HepG2 (cell line): ENCODE measurements around the gene MINDY1. TPM values are rescaled to one million over a fixed set of nuclear protein-coding genes. Genes with fewer than 3 reads are reported as not detected.

ENCODE experiments used
- HMG20A ChIP-seq: IDR thresholded peaks from 2 replicates; pipeline ENCODE4 v1.6.1; 2016; ENCODE audit warnings: borderline replicate concordance
- NFYB ChIP-seq: sonication (generic); formaldehyde crosslinking; IDR thresholded peaks from 2 replicates; pipeline ENCODE4 v1.4.0; 2020; ENCODE audit warnings: missing genetic modification reagents
- RFX3 ChIP-seq: IDR thresholded peaks from 2 replicates; pipeline ENCODE4 v1.6.1; 2016; ENCODE audit warnings: missing biosample characterization, missing genetic modification reagents
- SIX1 ChIP-seq: sonication (generic); formaldehyde crosslinking; IDR thresholded peaks from 2 replicates; pipeline ENCODE4 v1.4.0; 2020; ENCODE audit warnings: missing genetic modification reagents, borderline replicate concordance
- SNAPC2 ChIP-seq: sonication (generic); formaldehyde crosslinking; IDR thresholded peaks from 2 replicates; pipeline ENCODE4 v1.8.1; 2022; ENCODE audit warnings: mild to moderate bottlenecking, missing genetic modification reagents
- ZFP36 ChIP-seq: fragments of 150-350 bp; IDR thresholded peaks from 2 replicates; pipeline ENCODE4 v1.6.1; 2018; ENCODE audit warnings: borderline replicate concordance, low read length, low read depth; ENCODE audit not compliant: partially characterized antibody
- ZNF101 ChIP-seq: sonication (generic); formaldehyde crosslinking; IDR thresholded peaks from 2 replicates; pipeline ENCODE4 v1.4.0; 2020; ENCODE audit warnings: mild to moderate bottlenecking, low read depth, missing genetic modification reagents, borderline replicate concordance
- ZNF136 ChIP-seq: sonication (generic); formaldehyde crosslinking; IDR thresholded peaks from 2 replicates; pipeline ENCODE4 v1.8.1; 2022; ENCODE audit warnings: low read depth, mild to moderate bottlenecking, moderate library complexity, missing genetic modification reagents
- ZNF746 ChIP-seq: sonication (generic); formaldehyde crosslinking; IDR thresholded peaks from 2 replicates; pipeline ENCODE4 v1.8.0; 2022; ENCODE audit warnings: mild to moderate bottlenecking, missing genetic modification reagents
- ZNF83 ChIP-seq: sonication (generic); formaldehyde crosslinking; IDR thresholded peaks from 2 replicates; pipeline ENCODE4 v1.4.0; 2020; ENCODE audit warnings: missing genetic modification reagents, mild to moderate bottlenecking, borderline replicate concordance
- ZSCAN21 ChIP-seq: sonication (generic); formaldehyde crosslinking; IDR thresholded peaks from 2 replicates; pipeline ENCODE4 v1.8.0; 2022; ENCODE audit warnings: mild to moderate bottlenecking, missing genetic modification reagents, moderate library complexity, borderline replicate concordance
- polyA plus RNA-seq, 8 experiments: library from polyadenylated mRNA; depleted of rRNA in 3 of 8; stranded (reverse) in 7 of 8; unstranded in 1 of 8; fragments of >200 nt; fragmentation: Illumina TruSeq in 4 of 8; extraction: Trizol in 4 of 8; gene quantifications; 2 replicates each; pipeline versions ENCODE4 v1.2.1 to v1.2.3, GENCODE V29; 2011 to 2016; ENCODE audit warnings: low read depth in 4 of 8, missing spikeins in 1 of 8, mixed read lengths in 1 of 8; ENCODE audit not compliant: insufficient read depth in 1 of 8
- total RNA-seq, 5 experiments: library from RNA; depleted of rRNA; stranded (reverse); fragments of >200 nt; fragmentation: Illumina TruSeq; extraction: Trizol; gene quantifications; 2 replicates each; pipeline ENCODE4 v1.2.3, GENCODE V29; 2016; ENCODE audit warnings: low read depth in 1 of 5
- TF ChIP-seq, protein P1 (sequence below): sonication (generic); formaldehyde crosslinking; IDR thresholded peaks from 2 replicates; pipeline ENCODE4 v1.4.0; 2020; ENCODE audit warnings: mild to moderate bottlenecking, missing genetic modification reagents
- TF ChIP-seq, protein P2 (sequence below): sonication (generic); formaldehyde crosslinking; IDR thresholded peaks from 2 replicates; pipeline ENCODE4 v1.5.1; 2020; ENCODE audit warnings: mild to moderate bottlenecking, missing genetic modification reagents, moderate library complexity
- TF ChIP-seq, protein P3 (sequence below): sonication (generic); formaldehyde crosslinking; IDR thresholded peaks from 2 replicates; pipeline ENCODE4 v1.5.0; 2020; ENCODE audit warnings: missing genetic modification reagents, mild to moderate bottlenecking, borderline replicate concordance

MINDY1 gene
- total and polyA plus RNA-seq, 2 of the 13 experiments (the other 11 are each of a cell fraction or from before 2014, with no cell fraction given) = 11.1 to 15.0 TPM

DNA sequence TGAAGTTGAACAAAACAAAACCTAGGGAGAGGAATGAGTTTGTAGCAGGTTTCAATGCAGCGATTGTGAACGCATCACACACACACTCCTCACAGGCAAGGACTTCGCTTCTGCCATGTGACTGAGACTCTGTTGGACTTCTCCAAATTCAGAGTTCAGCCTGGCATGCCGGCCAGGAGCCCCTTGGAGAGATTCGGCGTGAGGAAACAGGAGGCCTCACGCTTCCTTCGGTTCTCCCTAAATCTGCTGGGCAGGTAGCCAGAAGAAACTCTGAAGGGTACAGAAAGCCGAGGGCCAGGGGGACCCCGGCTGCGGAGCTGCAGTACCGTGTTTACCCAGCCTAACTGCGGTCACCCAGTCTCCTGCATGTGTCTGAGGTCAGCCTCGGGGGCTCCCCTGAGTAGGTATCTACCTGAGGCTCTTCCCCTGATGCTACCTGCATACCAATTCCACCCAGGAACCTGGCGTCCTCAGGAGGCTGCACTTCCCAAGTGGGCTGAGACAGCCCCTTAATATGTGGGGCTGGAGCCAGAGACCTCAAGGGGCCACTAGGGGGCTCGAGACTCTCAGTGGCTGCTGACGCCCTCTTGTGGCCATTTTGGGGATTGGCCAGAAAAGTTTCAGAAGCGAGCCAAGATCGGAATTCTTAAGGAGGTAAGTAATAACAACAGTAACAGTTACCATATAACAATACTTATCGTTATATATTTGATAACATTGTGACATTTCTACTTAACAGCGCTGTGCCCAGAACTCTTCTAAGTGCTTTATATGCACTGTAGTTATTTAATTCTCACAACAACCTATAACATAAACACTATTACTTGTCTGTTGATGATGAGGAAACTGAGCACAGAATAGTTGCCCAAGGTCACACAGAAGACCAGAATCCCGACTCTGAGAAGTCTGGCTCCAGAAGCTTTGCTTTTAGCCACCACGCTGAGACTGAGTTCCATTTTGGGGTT is 27.3 kb downstream of the MINDY1 start (continued):
- TF ChIP-seq, protein P1, sequence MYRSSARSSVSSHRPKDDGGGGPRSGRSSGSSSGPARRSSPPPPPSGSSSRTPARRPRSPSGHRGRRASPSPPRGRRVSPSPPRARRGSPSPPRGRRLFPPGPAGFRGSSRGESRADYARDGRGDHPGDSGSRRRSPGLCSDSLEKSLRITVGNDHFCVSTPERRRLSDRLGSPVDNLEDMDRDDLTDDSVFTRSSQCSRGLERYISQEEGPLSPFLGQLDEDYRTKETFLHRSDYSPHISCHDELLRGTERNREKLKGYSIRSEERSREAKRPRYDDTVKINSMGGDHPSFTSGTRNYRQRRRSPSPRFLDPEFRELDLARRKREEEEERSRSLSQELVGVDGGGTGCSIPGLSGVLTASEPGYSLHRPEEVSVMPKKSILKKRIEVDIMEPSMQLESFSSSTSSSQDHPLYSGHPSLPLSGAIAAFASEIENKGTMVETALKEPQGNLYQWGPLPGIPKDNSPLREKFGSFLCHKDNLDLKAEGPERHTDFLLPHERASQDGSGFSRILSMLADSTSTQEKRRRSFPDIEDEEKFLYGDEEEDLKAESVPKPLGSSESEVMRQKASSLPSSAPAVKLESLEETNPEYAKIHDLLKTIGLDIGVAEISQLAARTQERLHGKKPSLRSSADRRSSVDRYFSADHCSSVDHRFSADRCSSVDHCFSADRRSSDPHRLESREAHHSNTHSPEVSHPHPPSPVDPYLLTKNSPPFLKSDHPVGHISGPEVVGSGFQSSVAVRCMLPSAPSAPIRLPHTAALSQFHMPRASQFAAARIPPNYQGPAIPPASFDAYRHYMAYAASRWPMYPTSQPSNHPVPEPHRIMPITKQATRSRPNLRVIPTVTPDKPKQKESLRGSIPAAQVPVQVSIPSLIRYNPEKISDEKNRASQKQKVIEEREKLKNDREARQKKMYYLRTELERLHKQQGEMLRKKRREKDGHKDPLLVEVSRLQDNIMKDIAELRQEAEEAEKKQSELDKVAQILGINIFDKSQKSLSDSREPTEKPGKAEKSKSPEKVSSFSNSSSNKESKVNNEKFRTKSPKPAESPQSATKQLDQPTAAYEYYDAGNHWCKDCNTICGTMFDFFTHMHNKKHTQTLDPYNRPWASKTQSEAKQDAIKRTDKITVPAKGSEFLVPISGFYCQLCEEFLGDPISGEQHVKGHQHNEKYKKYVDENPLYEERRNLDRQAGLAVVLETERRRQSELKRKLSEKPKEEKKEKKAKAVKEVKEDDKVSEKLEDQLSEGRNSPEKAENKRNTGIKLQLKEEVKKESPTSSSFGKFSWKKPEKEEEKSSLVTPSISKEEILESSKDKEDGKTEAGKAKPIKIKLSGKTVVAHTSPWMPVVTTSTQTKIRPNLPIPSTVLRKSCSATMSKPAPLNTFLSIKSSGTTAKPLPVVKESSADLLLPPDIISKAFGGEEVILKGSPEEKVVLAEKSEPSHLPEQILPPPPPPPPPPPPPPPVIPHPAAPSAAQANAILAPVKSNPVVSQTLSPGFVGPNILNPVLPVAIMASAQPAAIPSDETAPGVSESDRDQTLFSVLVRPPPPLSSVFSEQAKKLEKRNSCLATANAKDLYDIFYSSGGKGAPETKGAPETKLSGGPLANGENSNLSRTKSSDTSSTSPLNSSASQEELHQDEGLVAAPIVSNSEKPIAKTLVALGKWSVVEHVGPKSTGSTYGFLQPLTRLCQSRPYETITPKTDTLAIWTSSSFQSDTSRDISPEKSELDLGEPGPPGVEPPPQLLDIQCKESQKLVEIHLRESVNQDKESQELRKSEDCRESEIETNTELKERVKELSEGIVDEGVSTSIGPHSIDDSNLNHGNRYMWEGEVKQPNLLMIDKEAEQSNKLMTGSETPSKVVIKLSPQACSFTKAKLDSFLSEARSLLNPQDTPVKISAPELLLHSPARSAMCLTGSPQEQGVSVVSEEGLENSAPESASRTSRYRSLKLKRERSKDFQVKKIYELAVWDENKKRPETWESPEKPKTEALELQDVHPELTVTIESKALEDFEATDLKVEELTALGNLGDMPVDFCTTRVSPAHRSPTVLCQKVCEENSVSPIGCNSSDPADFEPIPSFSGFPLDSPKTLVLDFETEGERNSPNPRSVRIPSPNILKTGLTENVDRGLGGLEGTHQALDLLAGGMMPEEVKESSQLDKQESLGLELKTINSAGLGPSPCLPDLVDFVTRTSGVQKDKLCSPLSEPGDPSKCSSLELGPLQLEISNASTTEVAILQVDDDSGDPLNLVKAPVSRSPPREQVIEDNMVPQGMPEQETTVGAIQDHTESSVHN (CRISPR knock-in tag) = no peak
- TF ChIP-seq NFYB (CRISPR knock-in tag) (no peak), SNAPC2 (CRISPR knock-in tag) (no peak), HMG20A (CRISPR knock-in tag) (0 out of 2 replicates have a peak, but pooled peaks have one; percentile 16), ZNF83 (CRISPR knock-in tag) (no peak), SIX1 (CRISPR knock-in tag) (no peak), ZFP36 (no peak), ZNF101 (CRISPR knock-in tag) (no peak), RFX3 (CRISPR knock-in tag) (no peak), ZNF746 (CRISPR knock-in tag) (no peak), ZNF136 (CRISPR knock-in tag) (no peak), ZSCAN21 (CRISPR knock-in tag) (no peak)
- TF ChIP-seq, protein P2, sequence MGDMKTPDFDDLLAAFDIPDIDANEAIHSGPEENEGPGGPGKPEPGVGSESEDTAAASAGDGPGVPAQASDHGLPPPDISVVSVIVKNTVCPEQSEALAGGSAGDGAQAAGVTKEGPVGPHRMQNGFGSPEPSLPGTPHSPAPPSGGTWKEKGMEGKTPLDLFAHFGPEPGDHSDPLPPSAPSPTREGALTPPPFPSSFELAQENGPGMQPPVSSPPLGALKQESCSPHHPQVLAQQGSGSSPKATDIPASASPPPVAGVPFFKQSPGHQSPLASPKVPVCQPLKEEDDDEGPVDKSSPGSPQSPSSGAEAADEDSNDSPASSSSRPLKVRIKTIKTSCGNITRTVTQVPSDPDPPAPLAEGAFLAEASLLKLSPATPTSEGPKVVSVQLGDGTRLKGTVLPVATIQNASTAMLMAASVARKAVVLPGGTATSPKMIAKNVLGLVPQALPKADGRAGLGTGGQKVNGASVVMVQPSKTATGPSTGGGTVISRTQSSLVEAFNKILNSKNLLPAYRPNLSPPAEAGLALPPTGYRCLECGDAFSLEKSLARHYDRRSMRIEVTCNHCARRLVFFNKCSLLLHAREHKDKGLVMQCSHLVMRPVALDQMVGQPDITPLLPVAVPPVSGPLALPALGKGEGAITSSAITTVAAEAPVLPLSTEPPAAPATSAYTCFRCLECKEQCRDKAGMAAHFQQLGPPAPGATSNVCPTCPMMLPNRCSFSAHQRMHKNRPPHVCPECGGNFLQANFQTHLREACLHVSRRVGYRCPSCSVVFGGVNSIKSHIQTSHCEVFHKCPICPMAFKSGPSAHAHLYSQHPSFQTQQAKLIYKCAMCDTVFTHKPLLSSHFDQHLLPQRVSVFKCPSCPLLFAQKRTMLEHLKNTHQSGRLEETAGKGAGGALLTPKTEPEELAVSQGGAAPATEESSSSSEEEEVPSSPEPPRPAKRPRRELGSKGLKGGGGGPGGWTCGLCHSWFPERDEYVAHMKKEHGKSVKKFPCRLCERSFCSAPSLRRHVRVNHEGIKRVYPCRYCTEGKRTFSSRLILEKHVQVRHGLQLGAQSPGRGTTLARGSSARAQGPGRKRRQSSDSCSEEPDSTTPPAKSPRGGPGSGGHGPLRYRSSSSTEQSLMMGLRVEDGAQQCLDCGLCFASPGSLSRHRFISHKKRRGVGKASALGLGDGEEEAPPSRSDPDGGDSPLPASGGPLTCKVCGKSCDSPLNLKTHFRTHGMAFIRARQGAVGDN (CRISPR knock-in tag) = peak; percentile 72
- TF ChIP-seq, protein P3, sequence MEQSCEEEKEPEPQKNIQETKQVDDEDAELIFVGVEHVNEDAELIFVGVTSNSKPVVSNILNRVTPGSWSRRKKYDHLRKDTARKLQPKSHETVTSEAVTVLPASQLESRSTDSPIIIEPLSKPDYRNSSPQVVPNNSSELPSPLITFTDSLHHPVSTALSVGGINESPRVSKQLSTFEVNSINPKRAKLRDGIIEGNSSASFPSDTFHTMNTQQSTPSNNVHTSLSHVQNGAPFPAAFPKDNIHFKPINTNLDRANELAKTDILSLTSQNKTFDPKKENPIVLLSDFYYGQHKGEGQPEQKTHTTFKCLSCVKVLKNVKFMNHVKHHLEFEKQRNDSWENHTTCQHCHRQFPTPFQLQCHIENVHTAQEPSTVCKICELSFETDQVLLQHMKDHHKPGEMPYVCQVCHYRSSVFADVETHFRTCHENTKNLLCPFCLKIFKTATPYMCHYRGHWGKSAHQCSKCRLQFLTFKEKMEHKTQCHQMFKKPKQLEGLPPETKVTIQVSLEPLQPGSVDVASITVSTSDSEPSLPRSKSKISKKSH (CRISPR knock-in tag) = no peak
